ENCODE results near the gene PCP2.

Gene PCP2

DNA sequence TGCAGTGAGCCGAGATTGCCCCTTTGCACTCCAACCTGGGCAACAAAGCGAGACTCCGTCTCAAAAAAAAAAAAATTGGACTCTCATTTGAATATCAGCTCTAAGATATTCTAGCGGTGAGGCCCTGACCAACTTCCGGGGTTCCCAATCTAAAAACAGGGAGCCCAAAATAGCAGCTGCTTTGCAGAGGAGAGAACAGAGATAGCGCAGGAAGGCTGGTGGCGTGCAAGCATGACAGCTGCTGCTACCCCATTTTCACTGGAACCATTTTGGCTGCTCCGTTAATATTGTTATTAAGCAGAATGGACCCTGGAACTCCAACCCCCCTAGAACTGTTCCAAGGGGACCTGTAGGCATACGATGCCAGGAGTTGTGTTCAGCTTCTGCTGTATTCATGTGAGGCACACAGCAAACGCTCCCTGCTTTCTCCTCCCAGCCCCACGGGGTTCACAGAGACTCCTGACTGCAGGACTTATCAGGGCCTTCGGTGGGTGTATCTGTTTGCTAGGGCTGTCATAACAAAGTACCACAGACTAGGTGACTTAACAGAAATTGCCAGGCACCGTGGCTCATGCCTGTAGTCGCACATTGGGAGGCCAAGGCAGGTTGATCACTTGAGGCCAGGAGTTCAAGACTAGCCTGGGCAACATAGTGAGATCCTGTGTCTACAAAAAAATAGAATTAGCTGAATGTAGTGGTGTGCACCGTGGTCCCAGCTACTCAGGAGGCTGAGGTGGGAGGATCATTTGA lies 14.9 kb upstream of the PCP2 start:
- H3K4me1 ChIP-seq (ENCODE audit: control insufficient read depth in 2 of 2, insufficient read depth in 1 of 2, low read depth in 1 of 2, low read length in 2 of 2): peaks cover 2 to 3% of the 10 kb centered on the region in 2 donors
- no peak for DNase-seq (ENCODE audit: low spot score)

DNA sequence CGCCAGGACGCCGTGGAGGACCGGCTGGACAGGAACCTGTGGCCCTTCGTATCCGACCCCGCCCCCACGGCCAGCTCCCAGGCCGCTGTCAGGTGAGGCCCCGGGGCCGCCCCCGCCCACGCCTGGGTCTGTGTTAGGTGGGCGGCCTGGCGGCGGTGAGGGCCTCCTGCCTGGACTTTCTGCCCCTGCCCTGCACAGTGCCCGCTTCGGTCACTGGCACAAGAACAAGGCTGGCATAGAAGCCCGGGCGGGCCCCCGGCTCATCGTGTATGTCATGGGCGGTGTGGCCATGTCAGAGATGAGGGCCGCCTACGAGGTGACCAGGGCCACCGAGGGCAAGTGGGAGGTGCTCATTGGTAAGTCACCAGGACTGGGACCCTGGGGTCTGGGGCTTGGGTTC lies 13.6 kb upstream of the PCP2 start:
- Histone ChIP-seq H2BK120ac (ENCODE audit: low read depth, low read length) (no peak overlapping the region), H2AFZ (ENCODE audit: low read length) (no peak overlapping the region), H4K91ac (ENCODE audit: low read depth, low read length, poor library complexity) (no peak overlapping the region), H3K9me3 (replicated peaks in 1 of 2; ENCODE audit: control insufficient read depth in 2 of 2, insufficient read depth in 1 of 2, low read depth in 1 of 2, low read length in 2 of 2) (no peaks in the 10 kb centered on the region), H4K8ac (ENCODE audit: low read depth, low read length) (no peak overlapping the region), H3K14ac (ENCODE audit: low read length) (no peak overlapping the region), H3K4me2 (ENCODE audit: insufficient read depth, low read length, poor library complexity, severe bottlenecking) (no peak overlapping the region), H3K36me3 (replicated peaks in 1 of 2; ENCODE audit: control insufficient read depth in 2 of 2, insufficient read depth in 2 of 2, low read length in 2 of 2) (no peaks in the 10 kb centered on the region), H3K27ac (replicated peaks; ENCODE audit: low read length) (no peak overlapping the region), H2BK5ac (ENCODE audit: low read length) (no peak overlapping the region), H3K27me3 (ENCODE audit: control insufficient read depth in 3 of 3, insufficient read depth in 3 of 3, low read depth in 1 of 3, low read length in 3 of 3) (peaks cover 0 to 22% (median 5%) of the 10 kb centered on the region in 3 experiments), H3K4ac (ENCODE audit: low read length) (no peak overlapping the region), H2BK12ac (ENCODE audit: low read length) (no peak overlapping the region), H2AK5ac (ENCODE audit: low read depth, low read length) (no peak overlapping the region), H3K18ac (ENCODE audit: low read length) (no peak overlapping the region), H3K79me1 (ENCODE audit: low read depth, low read length) (peaks cover 2% of the 10 kb centered on the region), H2BK15ac (ENCODE audit: low read length) (no peak overlapping the region), H3K9ac (ENCODE audit: low read depth, low read length, poor library complexity) (no peak overlapping the region), H3K4me1 (ENCODE audit: control insufficient read depth in 2 of 2, insufficient read depth in 1 of 2, low read depth in 1 of 2, low read length in 2 of 2) (peaks cover 0 to under 1% of the 10 kb centered on the region in 2 donors), H3K4me3 (ENCODE audit: low read length in 2 of 2) (no peak overlapping the region), H3K23ac (ENCODE audit: low read depth, low read length, poor library complexity) (no peak overlapping the region)
- DNase-seq (ENCODE audit: low spot score): no peak
- WGBS, 2 donors (ENCODE audit: extremely low coverage in 2 of 2, insufficient read length in 2 of 2, insufficient replicate concordance in 1 of 2): no CpG with 5 or more reads among the region's 26 CpGs

More for the DNA sequence above, 14.9 kb upstream of the PCP2 start:
- H3K4me3 ChIP-seq (ENCODE audit: low read length in 2 of 2): no peak overlapping the region
- H2BK15ac ChIP-seq (ENCODE audit: low read length): no peak overlapping the region
- H3K27ac ChIP-seq (replicated peaks; ENCODE audit: low read length): no peak overlapping the region
- H3K9ac ChIP-seq (ENCODE audit: low read depth, low read length, poor library complexity): no peak overlapping the region
- H3K36me3 ChIP-seq (replicated peaks in 1 of 2; ENCODE audit: control insufficient read depth in 2 of 2, insufficient read depth in 2 of 2, low read length in 2 of 2): no peaks in the 10 kb centered on the region
- H2BK12ac ChIP-seq (ENCODE audit: low read length): no peak overlapping the region
- no peak overlapping the region for H3K14ac ChIP-seq (ENCODE audit: low read length)
- no peaks in the 10 kb centered on the region for H3K9me3 ChIP-seq (replicated peaks in 1 of 2; ENCODE audit: control insufficient read depth in 2 of 2, insufficient read depth in 1 of 2, low read depth in 1 of 2, low read length in 2 of 2)
- H2AK5ac ChIP-seq (ENCODE audit: low read depth, low read length): no peak overlapping the region
- peaks cover 2% of the 10 kb centered on the region for H3K79me1 ChIP-seq (ENCODE audit: low read depth, low read length)
- H4K91ac ChIP-seq (ENCODE audit: low read depth, low read length, poor library complexity): no peak overlapping the region
- H2BK120ac ChIP-seq (ENCODE audit: low read depth, low read length): no peak overlapping the region
- peaks cover 0 to 26% (median 5%) of the 10 kb centered on the region in 3 experiments for H3K27me3 ChIP-seq (ENCODE audit: control insufficient read depth in 3 of 3, insufficient read depth in 3 of 3, low read depth in 1 of 3, low read length in 3 of 3)
- no peak overlapping the region for H3K4ac ChIP-seq (ENCODE audit: low read length)
- no peak overlapping the region for H4K8ac ChIP-seq (ENCODE audit: low read depth, low read length)
- WGBS, 2 donors (ENCODE audit: extremely low coverage in 2 of 2, insufficient read length in 2 of 2, insufficient replicate concordance in 1 of 2): no CpG with 5 or more reads among the region's 15 CpGs
- no peak overlapping the region for H3K4me2 ChIP-seq (ENCODE audit: insufficient read depth, low read length, poor library complexity, severe bottlenecking)
- H3K18ac ChIP-seq (ENCODE audit: low read length): no peak overlapping the region
- H2BK5ac ChIP-seq (ENCODE audit: low read length): no peak overlapping the region
- no peak overlapping the region for H2AFZ ChIP-seq (ENCODE audit: low read length)
- no peak overlapping the region for H3K23ac ChIP-seq (ENCODE audit: low read depth, low read length, poor library complexity)

DNA sequence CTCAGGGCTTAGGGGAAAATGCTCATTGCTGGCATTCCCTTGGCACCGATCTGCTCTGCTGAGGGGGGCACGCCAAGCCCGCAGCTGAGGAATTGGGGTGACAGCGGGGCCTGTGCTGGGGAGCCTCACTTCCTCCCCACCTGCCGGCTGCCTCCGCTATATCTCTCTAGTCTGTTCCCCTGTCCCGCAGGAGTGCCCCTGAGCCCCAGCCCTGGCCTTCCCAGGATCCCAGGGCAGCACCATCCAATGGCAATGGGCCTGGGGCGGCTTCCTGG lies 12.8 kb upstream of the PCP2 start:
- WGBS, 2 donors (ENCODE audit: extremely low coverage in 2 of 2, insufficient read length in 2 of 2, insufficient replicate concordance in 1 of 2): no CpG with 5 or more reads among the region's 8 CpGs
- peaks cover 2% of the 10 kb centered on the region for H3K79me1 ChIP-seq (ENCODE audit: low read depth, low read length)
- no peak overlapping the region for H3K4me3 ChIP-seq (ENCODE audit: low read length in 2 of 2)
- no peaks in the 10 kb centered on the region for H3K36me3 ChIP-seq (replicated peaks in 1 of 2; ENCODE audit: control insufficient read depth in 2 of 2, insufficient read depth in 2 of 2, low read length in 2 of 2)
- no peak overlapping the region for H2BK15ac ChIP-seq (ENCODE audit: low read length)
- H3K9me3 ChIP-seq (replicated peaks in 1 of 2; ENCODE audit: control insufficient read depth in 2 of 2, insufficient read depth in 1 of 2, low read depth in 1 of 2, low read length in 2 of 2): no peaks in the 10 kb centered on the region
- H3K4me2 ChIP-seq (ENCODE audit: insufficient read depth, low read length, poor library complexity, severe bottlenecking): no peak overlapping the region
- H2BK12ac ChIP-seq (ENCODE audit: low read length): no peak overlapping the region
- no peak overlapping the region for H2BK5ac ChIP-seq (ENCODE audit: low read length)
- DNase-seq (ENCODE audit: low spot score): no peak
- no peak overlapping the region for H4K91ac ChIP-seq (ENCODE audit: low read depth, low read length, poor library complexity)
- no peak overlapping the region for H3K27ac ChIP-seq (replicated peaks; ENCODE audit: low read length)
- H3K4ac ChIP-seq (ENCODE audit: low read length): no peak overlapping the region
- no peak overlapping the region for H3K23ac ChIP-seq (ENCODE audit: low read depth, low read length, poor library complexity)
- H3K4me1 ChIP-seq (ENCODE audit: control insufficient read depth in 2 of 2, insufficient read depth in 1 of 2, low read depth in 1 of 2, low read length in 2 of 2): no peaks in the 10 kb centered on the region
- no peak overlapping the region for H3K14ac ChIP-seq (ENCODE audit: low read length)
- H3K9ac ChIP-seq (ENCODE audit: low read depth, low read length, poor library complexity): no peak overlapping the region
- no peak overlapping the region for H2BK120ac ChIP-seq (ENCODE audit: low read depth, low read length)
- no peak overlapping the region for H2AFZ ChIP-seq (ENCODE audit: low read length)
- peaks cover 0 to 22% (median 4%) of the 10 kb centered on the region in 3 experiments for H3K27me3 ChIP-seq (ENCODE audit: control insufficient read depth in 3 of 3, insufficient read depth in 3 of 3, low read depth in 1 of 3, low read length in 3 of 3)
- peak overlapping the region; percentile 74 for H2AK5ac ChIP-seq (ENCODE audit: low read depth, low read length)
- H3K18ac ChIP-seq (ENCODE audit: low read length): no peak overlapping the region
- H4K8ac ChIP-seq (ENCODE audit: low read depth, low read length): no peak overlapping the region

DNA sequence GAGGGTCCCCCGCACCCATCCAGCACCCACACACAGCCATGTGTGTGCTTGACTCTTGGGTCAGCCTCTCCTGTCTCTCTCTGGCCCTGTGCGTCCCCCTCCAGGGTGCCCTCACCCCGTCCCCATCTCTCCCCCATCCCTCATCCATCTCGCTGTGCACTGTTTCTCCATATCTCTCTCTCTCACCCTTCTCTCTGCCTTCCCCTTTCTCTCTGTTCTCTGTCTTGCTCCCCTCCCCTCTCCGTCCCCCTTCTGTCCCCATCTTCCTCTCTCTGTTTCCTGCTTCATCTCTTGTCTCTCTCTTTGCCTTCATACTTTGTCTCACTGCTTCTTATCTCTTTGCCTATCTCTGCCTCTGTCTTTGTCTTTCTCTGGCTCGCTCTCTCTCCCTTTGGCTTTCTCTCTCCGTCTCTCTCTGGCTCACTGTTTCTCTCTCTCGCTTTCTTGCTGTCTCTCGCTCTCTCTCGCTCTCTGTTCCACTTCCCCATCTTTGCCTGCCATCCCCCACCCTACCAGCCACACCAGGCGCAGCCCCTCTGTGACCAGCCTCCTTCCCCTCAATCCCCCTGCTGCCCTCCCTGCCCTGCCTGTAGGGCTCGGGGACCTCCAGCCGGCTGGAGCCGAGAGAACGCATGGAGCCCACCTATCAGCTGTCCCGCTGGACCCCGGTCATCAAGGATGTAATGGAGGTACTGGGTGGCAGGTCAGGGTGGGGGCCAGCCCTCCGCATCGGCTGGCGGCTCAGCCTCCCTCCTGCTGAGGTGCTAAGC lies 12.3 kb upstream of the PCP2 start:
- H2BK12ac ChIP-seq (ENCODE audit: low read length): peak overlapping the region; percentile 73
- no peak overlapping the region for H3K4ac ChIP-seq (ENCODE audit: low read length)
- no peak overlapping the region for H3K9ac ChIP-seq (ENCODE audit: low read depth, low read length, poor library complexity)
- peak overlapping the region; percentile 17 for H2AFZ ChIP-seq (ENCODE audit: low read length)
- H3K23ac ChIP-seq (ENCODE audit: low read depth, low read length, poor library complexity): no peak overlapping the region
- peak overlapping the region; percentile 75 for H2AK5ac ChIP-seq (ENCODE audit: low read depth, low read length)
- no peaks in the 10 kb centered on the region for H3K4me1 ChIP-seq (ENCODE audit: control insufficient read depth in 2 of 2, insufficient read depth in 1 of 2, low read depth in 1 of 2, low read length in 2 of 2)
- H3K14ac ChIP-seq (ENCODE audit: low read length): no peak overlapping the region
- no peak overlapping the region for H2BK15ac ChIP-seq (ENCODE audit: low read length)
- no peak overlapping the region for H2BK120ac ChIP-seq (ENCODE audit: low read depth, low read length)
- H3K27me3 ChIP-seq (ENCODE audit: control insufficient read depth in 3 of 3, insufficient read depth in 3 of 3, low read depth in 1 of 3, low read length in 3 of 3): peaks cover 0 to 17% (median under 1%) of the 10 kb centered on the region in 3 experiments
- peaks cover 2% of the 10 kb centered on the region for H3K79me1 ChIP-seq (ENCODE audit: low read depth, low read length)
- H3K27ac ChIP-seq (replicated peaks; ENCODE audit: low read length): no peak overlapping the region
- H3K4me2 ChIP-seq (ENCODE audit: insufficient read depth, low read length, poor library complexity, severe bottlenecking): no peak overlapping the region
- H3K36me3 ChIP-seq (replicated peaks in 1 of 2; ENCODE audit: control insufficient read depth in 2 of 2, insufficient read depth in 2 of 2, low read length in 2 of 2): no peaks in the 10 kb centered on the region
- no peak overlapping the region for H3K4me3 ChIP-seq (ENCODE audit: low read length in 2 of 2)
- no CpG with 5 or more reads among the region's 20 CpGs for WGBS, 2 donors (ENCODE audit: extremely low coverage in 2 of 2, insufficient read length in 2 of 2, insufficient replicate concordance in 1 of 2)
- no peak overlapping the region for H3K18ac ChIP-seq (ENCODE audit: low read length)
- DNase-seq (ENCODE audit: low spot score): no peak
- no peaks in the 10 kb centered on the region for H3K9me3 ChIP-seq (replicated peaks in 1 of 2; ENCODE audit: control insufficient read depth in 2 of 2, insufficient read depth in 1 of 2, low read depth in 1 of 2, low read length in 2 of 2)
- no peak overlapping the region for H2BK5ac ChIP-seq (ENCODE audit: low read length)
- no peak overlapping the region for H4K91ac ChIP-seq (ENCODE audit: low read depth, low read length, poor library complexity)
- H4K8ac ChIP-seq (ENCODE audit: low read depth, low read length): no peak overlapping the region
